ENCODE data around the gene ATXN1. TPM values are rescaled to one million over a fixed set of nuclear protein-coding genes. Genes with fewer than 3 reads are reported as not detected.
A peak's percentile ranks its signal among the peaks of the same experiment; 100 is the strongest.

Gene ATXN1
- polyA plus RNA-seq, 2 of the 4 experiments (the other 2 are of a cell fraction), result 2.9 to 8.3 TPM

GRCh38 chr6:16758163-16758975 lies 2.9 kb downstream of the ATXN1 start:
- ChIA-PET POLR2A (interaction anchor here (0.7 to 0.8 kb wide), 2 partner anchors 29 to 33 kb away, joined by 4 to 5 read pairs; no protein-coding TSS in a partner anchor), CTCF (interaction anchor here (0.8 to 1.5 kb wide), 6 partner anchors 17 to 472 kb away, joined by 3 to 5 read pairs (median 4); no protein-coding TSS in a partner anchor)
- H3K9me3 ChIP-seq, result no peaks in the 10 kb centered on the region
- H3K4me2 ChIP-seq, result peak overlapping the region; percentile 93
- H3K4me3 ChIP-seq, result peak overlapping the region; percentile 95; the same call in 1 of the 3 replicates
- no peak for ATAC-seq
- peak overlapping the region; percentile 9 to 100; a peak in 4 of 6 replicates for H3K27ac ChIP-seq
- WGBS (ENCODE audit: missing lambda C conversion rate), result 59% methylated on average over 9 of the region's 9 CpGs
- DNase-seq (ENCODE audit: low read depth in 1 of 2, low spot score in 1 of 2), result no peak
- TF ChIP-seq GATA3 (IDR thresholded peaks at IDR 0.05; ENCODE audit: borderline replicate concordance), result no peak
- no peak for TF ChIP-seq HES2 (IDR thresholded peaks at IDR 0.05)
- no peak for FAIRE-seq
- peaks cover 59% of the 10 kb centered on the region for H3K4me1 ChIP-seq

GRCh38 chr6:16757332-16757731 lies 3.9 kb downstream of the ATXN1 start:
- ChIA-PET CTCF (no interaction called here), POLR2A (no interaction called here)
- FAIRE-seq (no peak), ATAC-seq (no peak), DNase-seq (ENCODE audit: low read depth in 1 of 2, low spot score in 1 of 2) (no peak)
- Histone ChIP-seq H3K9me3 (no peaks in the 10 kb centered on the region), H3K4me2 (0 out of 3 replicates have a peak overlapping the region, but pooled peaks have one; percentile 14), H3K4me1 (peaks cover 68% of the 10 kb centered on the region), H3K27ac (no peak overlapping the region), H3K4me3 (no peak overlapping the region)
- WGBS (ENCODE audit: missing lambda C conversion rate), result 62% methylated on average over 1 of the region's 1 CpG
- TF ChIP-seq HOXB5 (CRISPR knock-in tag; IDR thresholded peaks at IDR 0.05) (no peak), USF2 (IDR thresholded peaks at IDR 0.05) (no peak), RARB (CRISPR knock-in tag; IDR thresholded peaks at IDR 0.05) (no peak), PBX3 (IDR thresholded peaks at IDR 0.05) (no peak), ESRRA (IDR thresholded peaks at IDR 0.05; ENCODE audit: borderline replicate concordance, low read length) (no peak), RAD21 (conservative IDR thresholded peaks at IDR 0.05 in 1 of 2, IDR thresholded peaks at IDR 0.05 in 1 of 2) (no peak), EHMT2 (IDR thresholded peaks at IDR 0.05; ENCODE audit: low read depth) (no peak), PHF8 (IDR thresholded peaks at IDR 0.05; ENCODE audit: borderline replicate concordance, low read depth) (no peak), MAFK (IDR thresholded peaks at IDR 0.05; ENCODE audit: partially characterized antibody) (no peak), HDAC2 (IDR thresholded peaks at IDR 0.05) (no peak), BCL3 (IDR thresholded peaks at IDR 0.05) (no peak), ZNF302 (CRISPR knock-in tag; IDR thresholded peaks at IDR 0.05) (no peak), CBX8 (IDR thresholded peaks at IDR 0.05) (no peak), BHLHE40 (IDR thresholded peaks at IDR 0.05; ENCODE audit: low read depth, low read length) (no peak)

GRCh38 chr6:16756660-16757255 lies 4.5 kb downstream of the ATXN1 start:
- DNase-seq (ENCODE audit: low read depth in 1 of 2, low spot score in 1 of 2) (no peak), ATAC-seq (no peak), FAIRE-seq (no peak)
- Histone ChIP-seq H3K4me2 (no peak overlapping the region), H3K4me1 (peaks cover 74% of the 10 kb centered on the region), H3K27ac (no peak overlapping the region; a peak in 1 of 6 replicates), H3K9me3 (no peaks in the 10 kb centered on the region), H3K4me3 (no peak overlapping the region)
- CTCF ChIA-PET, result no interaction called here
- WGBS (ENCODE audit: missing lambda C conversion rate), result 81% methylated on average over 5 of the region's 5 CpGs
- POLR2A ChIA-PET, result no interaction called here
- TF ChIP-seq HOXB5 (CRISPR knock-in tag; IDR thresholded peaks at IDR 0.05), result no peak
- no peak for TF ChIP-seq CBX2 (IDR thresholded peaks at IDR 0.05; ENCODE audit: borderline replicate concordance, low read depth)
- TF ChIP-seq MAX (IDR thresholded peaks at IDR 0.05), result no peak
- no peak for TF ChIP-seq FOSB (CRISPR knock-in tag; IDR thresholded peaks at IDR 0.05)
- TF ChIP-seq ATOH8 (CRISPR knock-in tag; IDR thresholded peaks at IDR 0.05; ENCODE audit: low read depth), result no peak
- TF ChIP-seq RFX5 (IDR thresholded peaks at IDR 0.05), result no peak
- TF ChIP-seq EP300 (IDR thresholded peaks at IDR 0.05), result no peak
- no peak for TF ChIP-seq RARB (CRISPR knock-in tag; IDR thresholded peaks at IDR 0.05)
- no peak for TF ChIP-seq PBX3 (IDR thresholded peaks at IDR 0.05)
- no peak for TF ChIP-seq EHMT2 (IDR thresholded peaks at IDR 0.05; ENCODE audit: low read depth)
- no peak for TF ChIP-seq FOXS1 (CRISPR knock-in tag; IDR thresholded peaks at IDR 0.05)
- TF ChIP-seq FOSL2 (IDR thresholded peaks at IDR 0.05), result no peak
- TF ChIP-seq FOSL2 (CRISPR knock-in tag; IDR thresholded peaks at IDR 0.05), result no peak
- no peak for TF ChIP-seq EHF (CRISPR knock-in tag; IDR thresholded peaks at IDR 0.05)
- no peak for TF ChIP-seq E2F6 (IDR thresholded peaks at IDR 0.05; ENCODE audit: borderline replicate concordance, low read depth)
